ENCODE data around the gene CNTNAP2.
A peak's percentile ranks its signal among the peaks of the same experiment; 100 is the strongest.

The CNTNAP2 gene

DNA sequence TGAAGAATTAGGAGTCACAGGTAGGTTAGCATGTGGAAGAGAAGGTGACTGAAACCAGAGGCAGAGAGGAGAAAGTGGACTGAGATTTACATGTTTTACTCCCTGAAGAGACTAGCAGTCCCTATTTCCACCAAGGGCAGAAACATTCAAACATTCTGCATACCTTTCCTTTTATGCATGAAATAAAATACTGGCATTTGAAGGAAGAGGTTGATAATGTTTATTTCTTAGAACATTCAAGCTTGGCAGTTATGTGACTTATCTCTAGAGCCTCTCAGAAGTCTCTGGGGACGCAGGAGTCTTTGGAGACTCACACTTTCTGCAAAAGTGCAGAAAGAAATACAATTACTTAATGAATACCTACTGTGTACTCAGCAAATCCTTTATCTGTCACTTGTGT is 1966.8 kb downstream of the CNTNAP2 start:
- DNase-seq = peak; percentile 52

DNA sequence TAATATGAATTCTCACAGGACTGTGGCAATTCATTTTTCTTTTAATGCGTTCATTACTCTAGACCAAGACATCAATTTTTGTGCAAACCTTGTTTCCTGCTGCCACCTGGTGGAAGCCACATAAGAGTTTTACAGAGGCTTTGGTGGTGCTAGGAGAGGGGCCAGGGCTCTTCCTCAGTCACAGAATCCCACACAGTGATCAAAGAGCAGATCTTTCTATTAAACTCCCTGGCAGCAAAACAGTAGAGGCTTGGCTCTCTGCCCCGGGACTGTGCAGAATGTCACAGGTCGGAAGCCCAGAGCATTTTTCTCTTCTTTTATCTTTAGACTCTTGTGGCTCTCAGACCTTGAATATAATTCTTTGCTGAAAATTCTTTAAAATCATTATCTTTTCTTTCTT is 1967.5 kb downstream of the CNTNAP2 start:
- peak; percentile 70 for DNase-seq

DNA sequence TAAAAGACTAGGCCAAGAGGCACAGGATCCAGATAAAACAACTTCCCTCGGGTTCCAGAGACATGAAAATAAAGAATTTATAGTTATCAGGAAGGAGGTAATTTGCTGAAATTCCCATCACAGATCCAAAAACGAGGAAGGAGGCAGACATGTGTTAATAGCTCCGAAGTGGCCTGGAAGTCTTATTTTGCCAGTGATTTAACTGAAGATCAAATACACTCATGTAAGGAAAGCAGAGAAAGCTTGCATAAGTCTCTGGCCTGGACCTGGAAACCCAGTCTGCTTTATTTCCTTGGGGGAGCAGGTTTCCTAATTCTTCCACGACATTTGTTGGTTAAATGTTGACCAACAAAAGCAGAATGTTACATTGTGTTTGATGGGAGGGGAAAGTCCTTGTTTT is 1975.3 kb downstream of the CNTNAP2 start:
- no peak for DNase-seq

- DNase-seq = no peak
Measured at GRCh38 chr7:148093375-148094166, 1977.0 kb downstream of the CNTNAP2 start.

GRCh38 chr7:148095066-148095465 is 1978.5 kb downstream of the CNTNAP2 start:
- DNase-seq = no peak

GRCh38 chr7:148104136-148104716 is 1987.6 kb downstream of the CNTNAP2 start:
- DNase-seq = no peak

DNA sequence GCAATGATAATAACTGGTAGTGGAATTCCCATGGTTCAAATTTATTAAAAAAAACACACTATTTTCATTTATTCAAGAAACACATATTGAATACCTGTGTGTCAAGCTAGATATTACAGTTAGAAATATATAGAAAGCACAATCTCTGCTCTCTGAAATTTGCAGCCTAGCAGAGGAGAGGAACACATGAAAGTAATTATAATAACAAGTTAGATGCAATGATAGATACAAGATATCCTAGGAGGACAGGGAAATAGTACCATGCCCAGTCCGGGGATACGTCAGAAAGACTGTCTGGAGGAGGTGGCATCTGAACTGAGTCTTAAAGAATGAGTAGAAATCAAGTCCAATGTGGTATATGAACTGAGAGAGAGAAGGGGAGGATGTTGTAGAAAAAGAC is 1988.3 kb downstream of the CNTNAP2 start:
- no peak for DNase-seq

DNA sequence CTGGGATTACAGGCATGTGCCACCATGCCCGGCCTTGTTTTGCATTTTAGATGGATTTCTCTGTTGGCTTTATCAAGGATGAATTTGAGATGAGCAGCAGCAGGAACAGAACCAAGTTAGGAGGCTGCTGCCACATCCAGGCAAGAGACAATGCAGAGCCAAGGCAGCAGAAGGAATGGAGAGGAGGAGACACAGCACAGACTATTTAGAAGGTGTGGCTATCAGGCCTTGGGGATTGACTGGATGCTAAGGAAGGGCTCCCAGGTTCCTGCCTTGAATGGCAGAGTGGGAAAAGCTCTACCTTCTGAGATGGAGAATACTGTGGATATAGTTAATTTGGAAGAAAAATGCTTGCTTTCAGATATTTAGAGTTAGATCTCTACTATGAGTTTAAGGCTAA is 1989.3 kb downstream of the CNTNAP2 start:
- no peak for DNase-seq

GRCh38 chr7:148107443-148108127 is 1991.0 kb downstream of the CNTNAP2 start:
- DNase-seq = no peak

- DNase-seq = no peak
Measured at GRCh38 chr7:148108381-148108780, 1991.8 kb downstream of the CNTNAP2 start.

GRCh38 chr7:148110097-148110868 is 1993.7 kb downstream of the CNTNAP2 start:
- DNase-seq = no peak

- DNase-seq = no peak
Measured at GRCh38 chr7:148114804-148115203, 1998.2 kb downstream of the CNTNAP2 start.

- no peak for DNase-seq
Measured at GRCh38 chr7:148115308-148115707, 1998.7 kb downstream of the CNTNAP2 start.

GRCh38 chr7:148116195-148116594 is 1999.6 kb downstream of the CNTNAP2 start:
- DNase-seq = no peak

GRCh38 chr7:148116829-148117403 is 2000.3 kb downstream of the CNTNAP2 start:
- DNase-seq = no peak

- DNase-seq = no peak
Measured at GRCh38 chr7:148118371-148118770, 2001.8 kb downstream of the CNTNAP2 start.

DNA sequence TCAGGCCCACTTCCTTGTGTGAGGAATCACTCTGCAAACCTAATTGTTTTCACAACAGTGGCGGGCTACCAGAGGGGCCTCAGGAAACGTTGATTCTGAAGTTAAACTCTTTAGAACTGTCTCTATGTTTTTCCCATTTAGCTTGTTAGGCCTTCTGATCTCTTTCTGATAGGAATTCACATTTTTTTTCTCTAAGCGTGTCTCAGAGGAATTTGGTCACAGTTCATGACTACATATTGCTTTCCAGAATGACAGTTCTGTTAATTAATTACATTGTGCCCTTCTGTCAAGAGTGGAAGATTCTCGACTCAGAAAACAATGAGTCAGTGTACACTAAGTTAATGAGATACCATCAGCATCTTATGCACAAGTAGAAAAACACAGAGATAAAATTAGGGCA is 2004.8 kb downstream of the CNTNAP2 start:
- peak; percentile 19 for DNase-seq

DNA sequence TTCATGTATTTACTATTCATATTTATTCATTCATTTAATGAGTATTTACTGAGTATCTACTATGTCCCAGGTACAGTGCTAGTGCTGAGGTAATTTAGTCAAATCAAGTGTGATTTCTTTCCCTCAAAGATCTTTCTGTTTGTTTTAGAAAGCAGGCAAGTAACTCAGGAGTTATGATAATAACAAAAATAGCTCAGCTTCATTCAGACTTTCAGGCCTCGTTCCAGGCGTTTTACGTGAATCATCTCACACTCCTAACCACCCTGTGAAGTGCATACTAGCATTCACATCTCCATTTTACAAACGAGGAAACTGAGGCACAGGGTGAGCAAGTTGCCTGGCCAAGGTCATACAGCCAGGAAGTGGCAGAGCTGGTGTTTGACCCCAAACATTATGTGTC is 2005.2 kb downstream of the CNTNAP2 start:
- no peak for DNase-seq

- no peak for DNase-seq
Measured at GRCh38 chr7:148124477-148124876, 2007.9 kb downstream of the CNTNAP2 start.

- DNase-seq = no peak
Measured at GRCh38 chr7:148127374-148127773, 2010.8 kb downstream of the CNTNAP2 start.

GRCh38 chr7:148129023-148129422 is 2012.4 kb downstream of the CNTNAP2 start:
- no peak for DNase-seq

DNA sequence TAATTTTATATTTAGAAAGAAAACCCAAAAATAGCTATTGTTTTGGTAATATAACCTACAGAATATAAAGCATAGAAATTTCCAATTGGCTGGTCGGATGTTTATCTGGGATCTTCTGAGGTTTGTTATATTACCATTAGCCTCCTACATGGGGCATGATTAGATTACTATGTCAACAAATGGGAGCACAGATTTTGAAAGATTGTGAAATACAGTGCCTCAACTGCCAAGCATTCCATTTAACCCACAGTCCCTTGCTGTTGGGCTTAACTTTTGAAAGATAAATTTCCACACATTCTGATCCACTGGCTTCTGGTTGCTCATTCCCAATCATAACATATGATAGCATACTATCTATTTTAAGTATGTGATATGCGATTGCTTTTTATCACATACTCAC is 2018.5 kb downstream of the CNTNAP2 start:
- DNase-seq = peak; percentile 72

DNA sequence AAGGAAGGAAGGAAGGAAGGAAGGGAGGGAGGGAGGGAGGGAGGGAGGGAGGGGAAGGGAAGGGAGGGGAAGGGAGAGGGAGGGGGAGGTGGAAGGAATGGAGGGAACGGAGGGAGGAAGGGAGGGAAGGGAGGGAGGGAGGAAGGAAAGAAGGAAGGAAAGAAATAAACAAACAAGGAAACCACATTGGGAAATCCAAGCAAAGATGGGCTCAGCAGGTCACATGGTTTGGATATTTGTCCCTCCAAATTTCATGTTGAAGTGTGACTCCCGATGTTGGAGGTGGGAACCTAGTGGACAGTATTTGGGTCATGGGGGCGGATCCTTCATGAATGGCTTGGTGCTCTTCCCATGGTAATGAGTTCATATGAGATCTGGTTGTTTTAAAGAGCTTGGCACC is 2019.4 kb downstream of the CNTNAP2 start:
- no peak for DNase-seq

All from fibroblast of skin of right biceps (primary cell).